ENCODE results near the gene SCUBE1. TPM values are rescaled to one million over a fixed set of nuclear protein-coding genes. Genes with fewer than 3 reads are reported as not detected.

SCUBE1 gene
- polyA plus RNA-seq, 3 donors = 4.4 to 11.1 (median 7.9) TPM

DNA sequence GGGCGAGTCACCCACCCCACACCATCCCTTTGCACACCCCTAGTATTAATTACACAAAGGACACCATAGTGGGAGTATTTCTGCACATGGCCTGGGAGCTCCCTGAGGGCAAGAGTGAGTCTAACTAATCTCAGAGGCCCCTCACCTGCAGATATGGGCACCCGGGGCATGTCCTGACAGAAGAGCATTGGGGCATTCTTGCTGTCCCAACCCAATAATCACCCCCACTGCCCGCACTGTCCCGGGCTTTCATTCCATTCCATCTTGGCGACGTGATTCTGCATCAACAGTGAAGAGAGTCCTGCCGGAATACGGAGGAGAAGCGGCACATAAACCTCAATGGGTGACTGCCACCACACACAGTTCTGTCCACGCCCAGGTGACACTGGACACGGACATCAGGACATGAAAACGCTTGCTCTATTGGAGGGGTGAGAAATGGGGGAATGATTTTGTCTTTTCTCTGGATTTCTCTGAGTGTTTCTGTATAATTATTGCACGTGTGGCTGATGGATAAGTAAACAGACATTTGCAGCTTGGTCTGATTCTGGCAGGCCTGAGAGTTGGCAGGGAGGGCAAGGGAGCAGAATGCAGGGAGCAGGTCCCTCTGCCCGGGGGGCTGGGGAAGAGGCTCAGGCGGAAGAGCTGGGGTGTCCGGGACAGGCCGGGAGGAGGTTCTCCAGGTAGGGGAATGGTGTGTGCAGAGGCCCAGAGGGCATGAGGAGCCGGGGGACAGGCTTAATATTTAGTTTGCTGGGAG is 38.2 kb downstream of the SCUBE1 start:
- no peak for DNase-seq

DNA sequence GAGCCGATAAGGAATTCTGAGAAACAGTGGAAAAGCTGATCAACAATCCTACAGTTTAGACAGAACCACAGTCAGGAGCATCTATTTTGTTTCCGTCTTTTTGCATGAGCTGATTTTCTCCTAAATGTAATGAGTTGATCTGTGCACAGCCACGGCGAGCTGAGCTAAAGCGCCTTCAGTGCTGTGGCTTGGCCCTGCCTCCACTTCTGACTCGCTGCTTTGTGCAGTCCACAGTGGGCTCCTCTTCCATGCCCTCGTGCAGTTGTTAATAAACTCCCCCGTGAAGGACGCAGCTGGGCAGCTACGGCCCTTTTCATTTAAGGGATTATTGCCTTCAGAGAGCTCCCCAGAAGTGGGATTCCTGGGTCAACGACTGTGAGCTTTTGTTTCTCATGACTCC is 39.4 kb downstream of the SCUBE1 start:
- no peak for DNase-seq

DNA sequence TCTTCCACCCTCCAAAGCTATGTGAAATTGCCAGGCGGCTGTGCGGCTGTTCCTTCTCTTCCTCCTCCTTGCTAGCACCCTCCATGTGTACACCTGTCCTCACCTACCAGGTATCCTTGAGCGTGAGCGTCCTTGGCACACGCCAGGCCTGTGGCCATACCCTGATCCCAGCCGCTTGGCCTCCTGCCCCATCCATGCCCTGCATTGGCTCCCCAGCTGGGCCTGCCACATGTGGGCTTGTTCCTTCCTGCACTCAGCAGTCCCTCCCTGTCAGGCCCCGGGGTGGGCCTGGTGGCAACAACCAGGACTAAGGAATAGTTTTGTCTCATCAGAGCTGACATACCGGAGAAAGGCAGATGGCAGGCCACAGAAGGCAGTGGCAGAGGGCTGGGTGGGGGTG is 40.0 kb downstream of the SCUBE1 start:
- no peak for DNase-seq

DNA sequence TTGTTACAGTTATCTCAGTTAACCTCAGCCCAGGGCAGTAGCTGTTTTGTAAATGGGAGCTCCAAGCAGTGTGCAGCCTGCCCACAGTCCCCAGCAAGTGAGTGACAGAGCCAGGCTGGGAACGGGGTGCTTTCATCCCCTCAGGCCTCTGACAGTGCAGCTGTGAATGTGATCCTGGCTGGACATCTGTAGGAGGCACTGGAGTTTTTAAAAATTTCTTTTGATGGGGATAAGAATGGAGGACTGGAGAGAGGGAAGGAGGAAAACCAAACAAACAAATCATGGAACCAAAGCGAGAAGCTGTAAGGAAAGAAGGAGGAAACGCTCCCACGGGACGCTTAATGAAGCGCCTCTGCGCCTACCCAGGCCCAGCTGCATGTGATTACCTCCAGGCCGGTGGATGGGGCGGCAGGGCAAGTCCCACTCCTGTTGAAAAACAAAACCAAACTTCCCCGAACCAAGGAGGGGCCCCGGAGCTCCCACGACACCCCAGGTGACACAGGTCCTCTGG is 40.6 kb downstream of the SCUBE1 start:
- no peak for DNase-seq

DNA sequence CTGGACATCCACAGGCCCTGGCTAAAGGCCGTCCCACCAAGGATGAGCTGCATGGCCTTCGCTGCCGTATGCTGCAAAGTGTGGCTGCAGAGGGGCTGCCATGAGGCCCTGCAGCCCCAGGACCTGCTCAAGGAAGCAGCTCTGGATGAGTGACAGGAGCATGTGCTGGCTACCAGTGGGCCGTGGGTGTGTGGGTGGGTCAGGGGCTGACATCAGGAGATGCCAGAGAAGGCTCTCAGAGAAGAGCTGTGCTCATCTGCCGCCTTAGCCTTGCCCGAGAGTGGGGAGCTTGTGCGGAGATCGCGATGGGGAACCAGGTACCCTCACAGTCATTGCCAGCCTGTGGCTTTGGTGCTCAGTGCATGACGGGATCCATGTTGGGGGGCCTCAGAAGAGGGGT is 41.3 kb downstream of the SCUBE1 start:
- no peak for DNase-seq

DNA sequence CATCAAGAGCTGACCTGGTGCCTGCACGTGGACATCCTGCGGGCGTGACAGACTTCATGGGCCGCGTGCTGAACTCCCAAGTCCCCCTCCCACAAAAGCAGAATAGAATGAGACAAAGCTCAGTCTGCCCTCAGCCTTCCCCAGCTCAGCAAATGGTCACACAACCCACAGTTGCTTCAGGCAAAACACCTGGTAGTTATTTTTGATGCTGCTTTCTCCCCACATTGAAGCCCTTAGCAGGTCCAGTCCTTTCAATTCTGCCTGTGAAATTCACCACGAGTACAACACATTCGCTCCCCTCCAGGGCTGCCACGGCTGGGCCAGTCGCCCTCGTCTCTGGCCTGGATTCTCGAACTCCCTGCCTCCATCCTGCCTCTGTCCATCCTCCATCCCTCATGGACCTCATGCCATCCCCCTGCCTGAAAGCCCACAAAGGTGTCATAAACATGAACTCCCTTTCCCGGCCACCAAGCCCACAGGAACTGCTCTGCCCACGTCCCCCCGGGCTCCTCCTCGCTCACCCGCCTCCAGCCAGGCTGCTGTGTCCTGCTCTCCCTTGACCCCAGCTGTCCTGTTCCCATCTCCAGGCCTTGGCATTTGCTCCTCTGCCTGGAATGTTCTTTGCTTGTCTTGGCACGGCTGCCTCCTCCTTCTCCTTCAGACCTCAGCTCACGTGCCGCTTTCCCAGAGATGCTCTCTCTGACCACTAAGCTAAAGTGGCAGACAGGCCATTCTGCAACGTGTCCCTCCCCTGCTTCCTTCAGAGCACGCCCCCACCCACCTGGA is 42.1 kb downstream of the SCUBE1 start:
- no peak for DNase-seq

DNA sequence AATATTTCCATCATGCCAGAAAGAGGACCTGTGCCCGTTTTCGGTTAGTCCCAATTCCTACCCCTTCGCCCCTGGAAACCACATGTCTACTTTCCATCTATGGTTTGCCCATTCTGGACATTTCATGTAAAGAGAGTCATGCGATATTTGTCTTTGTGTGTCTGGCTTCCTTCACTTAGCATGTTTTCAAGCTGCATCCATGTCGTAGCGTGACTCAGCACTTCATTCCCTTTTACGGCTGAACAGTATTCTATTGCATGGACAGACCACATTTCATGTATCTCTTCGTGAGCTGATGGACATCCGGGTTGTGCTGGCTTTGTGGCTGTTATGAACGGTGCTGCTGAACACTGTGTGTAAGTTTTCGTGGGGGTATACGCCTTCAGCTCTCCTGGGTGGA is 43.4 kb downstream of the SCUBE1 start:
- DNase-seq = no peak

DNA sequence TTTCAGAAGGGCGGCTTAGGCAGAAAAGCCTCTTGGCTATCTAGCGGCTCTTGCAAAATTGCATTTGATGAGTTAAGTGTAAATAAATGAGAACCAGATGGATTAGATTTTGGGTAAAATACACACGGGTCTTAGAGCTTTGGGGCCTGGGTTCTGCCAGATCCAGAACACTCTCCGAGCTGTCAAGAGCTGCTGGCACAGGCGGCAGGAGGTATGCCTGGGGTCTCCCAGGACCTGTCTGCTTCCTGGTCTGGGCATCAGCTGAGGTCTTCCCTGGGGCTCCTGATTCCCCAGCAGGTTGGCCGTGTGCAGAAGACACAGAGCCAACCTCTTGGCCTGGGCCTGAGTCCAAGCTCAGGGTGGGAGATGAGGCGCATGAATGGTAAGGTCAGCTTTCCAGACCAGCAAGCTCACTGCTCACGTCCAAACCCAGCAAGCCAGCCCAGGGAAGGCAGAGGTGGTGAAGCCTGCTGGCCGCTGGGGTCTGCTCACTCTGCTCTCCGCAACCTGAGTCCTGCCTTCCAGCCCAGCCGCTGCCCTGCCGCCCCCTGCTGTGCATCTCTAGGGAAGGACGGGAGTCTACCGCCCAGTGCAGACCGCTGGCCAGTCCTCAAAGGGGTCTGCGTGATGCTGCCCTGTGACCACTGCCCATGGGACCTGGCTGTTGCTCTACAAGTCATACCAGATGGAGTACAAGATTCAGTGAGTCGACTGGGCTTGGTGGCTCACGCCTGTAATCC is 44.9 kb downstream of the SCUBE1 start:
- no peak for DNase-seq

DNA sequence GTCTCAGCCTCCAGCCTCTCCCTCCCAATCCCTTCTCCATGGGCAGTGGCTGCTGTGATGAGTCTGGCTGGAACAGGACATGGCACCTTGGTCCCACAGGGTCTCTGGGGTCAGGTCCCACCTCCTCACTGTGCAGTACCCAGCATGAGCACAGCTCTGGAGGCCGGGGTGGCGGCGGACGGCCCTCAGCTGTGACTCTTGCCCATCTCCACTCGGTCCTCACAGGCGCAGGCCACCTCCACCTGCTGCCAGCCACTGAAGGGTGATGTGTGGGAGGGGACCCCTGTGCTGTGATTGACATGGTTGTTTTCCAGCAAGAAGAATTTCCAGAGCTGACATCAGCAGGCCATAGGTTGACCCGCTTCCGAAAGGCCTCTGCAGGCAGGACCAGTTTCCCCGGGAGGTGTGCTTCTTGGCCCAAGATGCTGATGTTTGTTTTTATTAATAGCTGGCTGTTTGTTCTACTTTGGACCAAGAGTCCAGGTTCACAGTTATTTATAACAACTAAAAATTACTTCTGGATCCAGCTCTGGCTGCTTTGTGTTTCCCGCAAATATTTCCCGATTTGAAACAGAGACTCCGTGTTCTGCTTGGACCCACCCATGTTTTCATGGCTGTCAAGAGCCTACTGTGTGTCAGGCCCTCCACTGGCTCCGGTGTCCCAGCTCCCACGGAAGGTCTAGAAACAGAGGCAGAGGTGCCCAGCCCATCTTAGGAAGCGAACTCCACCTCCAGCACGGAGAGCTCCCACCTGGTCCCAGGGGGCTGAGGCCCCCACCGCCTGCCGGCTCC is 45.7 kb downstream of the SCUBE1 start:
- DNase-seq = no peak

DNA sequence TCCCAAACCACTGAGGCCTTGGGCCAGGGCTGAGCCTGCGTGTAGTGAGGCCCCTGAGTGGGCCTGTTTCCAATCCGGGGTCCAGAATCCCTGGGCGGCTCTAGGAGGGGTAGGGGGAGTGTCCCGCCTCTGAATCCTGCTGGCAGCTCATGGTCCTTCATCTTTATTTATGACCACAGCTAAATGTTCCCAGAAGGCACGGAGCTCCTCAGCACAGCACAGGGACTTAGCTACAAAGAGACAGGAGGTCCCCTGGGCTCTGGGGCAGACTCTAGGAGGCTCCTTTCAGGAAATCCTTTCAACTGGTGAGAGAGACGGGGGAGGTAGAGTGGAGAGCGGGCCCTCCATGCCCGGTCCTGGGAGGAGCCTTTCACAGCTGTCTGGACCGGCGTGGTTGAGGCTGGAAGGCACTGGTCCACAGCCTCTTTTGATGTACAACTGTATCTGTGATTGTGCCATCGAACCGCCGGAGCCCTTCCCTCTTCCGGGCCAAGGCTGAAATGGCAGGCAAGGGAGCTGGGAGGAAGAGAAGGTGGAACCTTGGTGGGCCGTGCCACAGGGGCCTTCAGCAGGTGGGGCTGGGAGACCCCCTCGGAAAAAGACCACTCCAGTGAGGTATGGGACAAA is 46.8 kb downstream of the SCUBE1 start:
- no peak for DNase-seq

DNA sequence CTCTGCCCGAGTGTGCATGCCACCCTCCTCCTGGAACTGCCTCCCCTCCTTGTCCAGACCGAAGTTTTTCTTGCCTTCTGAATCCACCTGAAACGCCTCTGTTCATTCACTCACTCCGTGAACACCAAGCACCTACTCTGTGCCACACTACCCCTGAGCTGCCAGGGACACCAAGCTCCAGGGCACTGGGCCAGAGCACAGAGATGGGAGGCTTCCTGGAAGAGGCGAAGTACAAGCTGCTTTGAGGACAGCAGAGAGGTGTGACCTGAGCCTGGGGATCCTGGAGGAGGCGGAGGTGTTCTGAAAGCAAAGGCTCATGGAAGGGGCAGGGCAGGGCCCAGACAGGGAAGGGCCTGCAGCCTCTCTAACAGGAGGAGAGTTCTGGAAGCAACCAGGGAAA is 47.5 kb downstream of the SCUBE1 start:
- DNase-seq = no peak

DNA sequence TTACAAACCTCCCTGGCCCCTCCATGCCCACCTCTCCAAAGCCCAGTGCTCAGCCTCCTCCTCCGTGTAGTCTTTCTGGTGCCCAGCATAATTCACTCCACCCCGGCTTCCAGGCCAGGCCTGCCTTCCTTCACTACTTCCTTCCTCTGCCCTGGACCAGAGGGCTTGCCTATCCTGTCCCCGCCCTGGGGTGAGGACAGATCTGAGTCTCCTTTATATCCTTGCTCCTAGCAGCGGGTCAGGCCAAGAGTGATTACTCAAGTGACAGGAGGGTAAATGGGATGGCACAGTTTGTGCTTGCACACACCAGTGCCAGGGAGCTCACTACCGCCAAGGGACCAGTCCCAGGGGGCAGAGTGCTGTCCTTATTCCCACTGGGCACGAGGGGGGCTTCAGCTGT is 48.0 kb downstream of the SCUBE1 start:
- no peak for DNase-seq

DNA sequence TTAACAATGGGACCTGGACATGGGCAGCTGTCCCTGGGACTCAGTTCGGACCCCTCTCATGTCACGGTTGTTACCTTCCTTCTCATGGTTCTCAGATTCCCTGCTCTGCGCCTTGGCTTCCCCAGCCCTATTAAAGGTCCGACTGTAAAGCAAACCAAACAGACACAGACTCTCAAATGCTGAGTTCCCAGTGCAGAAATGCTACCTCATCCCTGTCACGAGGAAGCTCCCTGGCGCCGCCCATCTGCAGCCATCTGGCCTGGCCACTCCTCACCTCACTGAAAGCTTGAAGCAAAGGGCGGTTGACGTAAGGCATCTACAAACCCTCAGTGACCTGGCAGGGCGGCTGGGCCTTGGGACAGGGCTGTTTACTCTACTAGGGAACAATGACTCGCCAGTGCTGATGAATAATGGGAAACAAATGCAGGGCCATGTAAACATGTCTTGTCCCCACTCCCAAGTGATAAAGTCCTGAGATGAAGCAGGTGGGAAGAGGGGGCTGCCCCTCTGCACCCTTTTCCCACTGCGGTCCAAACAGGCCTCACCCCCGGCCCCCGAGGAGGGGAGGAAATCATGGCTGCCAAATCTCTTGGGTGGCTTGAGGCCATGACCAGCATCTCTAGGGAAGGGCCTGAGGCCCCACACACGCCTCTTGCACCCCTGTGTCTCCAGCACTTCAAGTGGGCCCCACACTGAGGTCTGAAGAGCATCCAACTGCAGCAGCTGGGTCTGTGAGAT is 49.3 kb downstream of the SCUBE1 start:
- no peak for DNase-seq

DNA sequence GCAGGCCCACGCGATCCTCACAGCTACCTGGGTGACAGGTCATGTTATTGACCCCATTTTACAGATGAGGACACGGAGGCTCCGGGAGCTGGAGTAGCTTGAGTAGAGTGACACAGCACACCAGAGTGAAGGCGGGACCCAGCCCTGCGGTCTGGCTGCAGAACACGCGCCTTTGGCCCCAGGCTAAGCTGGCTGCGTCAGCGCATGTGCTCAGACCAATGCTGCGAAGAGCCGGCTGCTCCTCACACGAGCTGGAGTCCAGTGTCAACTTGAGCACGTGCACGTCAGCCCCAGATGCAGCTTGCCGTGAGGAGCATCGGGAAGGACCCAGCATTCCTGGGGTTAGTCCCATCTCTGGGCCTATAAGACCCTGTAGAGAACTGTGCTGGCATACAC is 49.9 kb downstream of the SCUBE1 start:
- DNase-seq = no peak

DNA sequence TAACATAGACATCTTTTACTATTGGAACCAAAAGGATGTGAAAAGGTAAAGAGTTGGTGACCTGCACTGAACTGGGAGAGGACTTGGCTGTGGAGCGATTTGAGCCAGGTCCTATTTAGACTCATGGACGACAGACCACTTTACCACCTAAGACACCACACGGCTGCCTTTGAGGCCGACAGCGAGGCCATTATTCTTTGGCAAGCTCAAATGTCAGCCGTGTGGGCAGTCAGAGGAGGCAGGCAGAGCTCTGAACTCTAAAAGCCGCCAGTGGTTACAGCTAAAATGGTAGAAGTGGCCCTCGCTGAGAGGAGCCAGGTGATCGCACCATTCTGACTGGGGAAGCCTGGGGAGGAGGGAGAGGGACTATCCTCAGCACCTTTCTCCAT is 50.5 kb downstream of the SCUBE1 start:
- no peak for DNase-seq

DNA sequence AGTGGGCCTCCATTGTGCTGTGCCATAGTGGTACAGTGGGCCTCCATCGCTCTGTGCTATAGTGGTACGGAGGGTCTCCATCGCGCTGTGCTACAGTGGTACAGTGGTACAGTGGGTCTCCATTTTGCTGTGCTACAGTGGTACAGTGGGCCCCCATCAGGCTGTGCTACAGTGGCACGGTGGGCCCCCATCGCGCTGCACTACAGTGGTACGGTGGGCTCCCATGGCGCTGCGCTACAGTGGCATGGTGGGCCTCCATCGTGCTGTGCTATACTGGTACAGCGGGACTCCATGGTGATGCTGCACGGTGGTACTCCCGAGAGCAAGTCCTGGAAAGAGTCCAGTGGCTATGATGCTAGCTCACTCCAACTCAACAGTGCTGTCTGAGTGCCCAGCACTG is 51.8 kb downstream of the SCUBE1 start:
- no peak for DNase-seq

DNA sequence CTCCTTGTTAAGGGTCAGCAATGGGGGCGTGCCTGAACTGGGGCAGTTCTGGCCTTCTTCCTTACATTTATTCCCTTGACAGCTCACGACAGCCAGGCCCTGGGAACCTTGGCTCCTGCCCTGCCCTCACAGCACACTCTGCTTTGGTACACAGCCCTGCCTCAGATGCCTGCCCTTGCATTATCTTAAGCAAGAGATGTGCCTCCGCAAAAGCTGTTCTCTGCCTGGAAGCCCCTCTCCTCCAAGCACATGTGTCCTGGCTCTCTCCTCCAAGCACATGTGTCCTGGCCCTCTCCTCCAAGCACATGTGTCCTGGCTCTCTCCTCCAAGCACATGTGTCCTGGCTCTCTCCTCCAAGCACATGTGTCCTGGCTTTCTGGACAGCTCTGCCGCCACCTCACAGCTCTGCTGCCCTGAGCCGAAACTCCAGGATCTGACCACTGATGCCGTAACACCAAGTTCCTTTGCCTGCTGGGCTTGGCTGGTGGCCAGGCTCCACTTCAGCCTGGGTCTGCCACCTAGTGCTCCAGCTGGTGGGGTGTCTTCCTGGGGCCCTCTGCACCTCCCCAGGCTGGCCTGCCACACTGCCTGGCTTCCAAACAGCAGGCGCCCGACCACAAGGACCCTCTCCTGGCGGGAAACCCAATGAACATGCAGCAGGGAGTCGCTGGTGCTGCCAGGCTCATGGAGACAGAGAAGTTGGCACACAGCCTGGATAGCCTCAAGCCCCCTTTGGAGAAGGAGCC is 53.0 kb downstream of the SCUBE1 start:
- no peak for DNase-seq

DNA sequence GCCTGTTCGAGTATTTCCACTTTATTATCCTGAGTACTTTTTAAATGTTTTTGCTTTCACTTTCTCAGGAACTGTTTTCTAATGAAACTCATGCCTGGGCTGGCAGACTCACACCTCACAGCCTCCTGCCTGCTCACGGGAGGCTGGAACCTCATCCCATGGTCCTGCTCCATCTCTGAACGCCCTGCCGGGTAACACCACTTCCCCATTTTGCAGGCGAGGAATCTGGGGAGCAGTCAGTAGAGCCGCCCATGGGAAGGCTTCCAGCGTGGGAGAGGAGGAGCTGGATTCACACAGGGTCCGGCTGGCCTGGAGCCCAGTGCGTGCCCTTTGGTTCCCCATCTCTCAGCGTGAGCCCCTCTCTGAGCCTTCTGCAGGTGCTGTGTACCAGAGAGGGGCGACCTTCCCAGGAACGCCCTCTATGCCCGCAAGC is 53.6 kb downstream of the SCUBE1 start:
- DNase-seq = no peak

DNA sequence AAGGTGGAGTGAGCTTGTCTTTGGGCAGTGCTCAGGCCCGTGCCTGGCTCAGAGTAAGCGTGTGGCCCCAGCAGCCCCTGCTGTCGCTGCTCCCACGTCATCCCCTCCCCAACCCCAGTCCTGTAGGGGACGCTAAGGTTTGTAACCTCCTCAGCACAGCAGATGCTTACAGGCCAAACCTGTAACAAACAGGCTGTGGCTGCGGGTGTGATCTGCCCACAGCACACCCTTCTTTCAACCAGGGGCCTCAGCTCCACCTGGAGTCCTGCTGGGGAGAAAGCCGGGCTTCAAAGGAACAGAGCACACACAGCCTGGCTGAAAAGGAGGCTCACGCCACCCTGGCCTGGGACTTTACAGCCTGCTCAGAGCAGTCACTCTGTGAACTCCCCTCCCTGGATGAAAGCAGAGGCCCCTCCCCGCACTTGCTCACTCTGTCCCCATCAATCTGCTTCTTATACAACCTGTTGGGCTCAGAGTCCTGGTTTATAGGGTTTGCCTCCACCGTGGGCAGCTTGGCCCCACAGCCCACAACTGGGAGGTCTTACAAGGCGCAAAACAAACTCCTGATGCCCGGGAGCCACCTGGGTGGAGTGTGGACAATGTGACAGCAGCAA is 54.3 kb downstream of the SCUBE1 start:
- DNase-seq = no peak
